HepG2 (cell line): Measurements from ENCODE around the gene CRHR1. TPM values are rescaled to one million over a fixed set of nuclear protein-coding genes. Genes with fewer than 3 reads are reported as not detected.

ENCODE experiments used
- ATAC-seq: fragments of 200-7000 bp; cut with Tn5 transposase; 3 replicates; pipeline ENCODE4 v1.9.1; 2020; ENCODE audit warnings: mild to moderate bottlenecking, moderate library complexity
- BruUV-seq: library from RNA; stranded (reverse); fragments of 400-500 nt; replicated peaks from 2 replicates; lab custom pipeline; 2021; lab: Mats Ljungman, UMichigan
- CTCF ChIA-PET: fragments of 300-600 bp; formaldehyde crosslinking; extraction: SDS; loops from one replicate; lab custom pipeline; 2021; ENCODE audit warnings: low total read pairs, inconsistent platforms, low intra/inter-chr PET ratio; lab: Yijun Ruan, JAX
- POLR2A ChIA-PET: fragments of 350-600 bp; sonication (Branson Sonifier 250); formaldehyde crosslinking; loops from one replicate; lab custom pipeline; 2020; ENCODE audit warnings: antibody characterized with exemption, inconsistent platforms; lab: Yijun Ruan, JAX
- DNase-seq: peaks from one replicate; pipeline ENCODE4 v3.0.0-alpha.2; 2015; ENCODE audit warnings: low spot score
- FAIRE-seq: peaks from 3 replicates; lab custom pipeline; 2011; peaks lifted over from hg19 to GRCh38; lab: Jason Lieb, UNC
- H2AFZ ChIP-seq: one replicate; pipeline ENCODE4 v1.6.1; 2011; ENCODE audit warnings: low read length, inconsistent platforms
- H3K27ac ChIP-seq: fragments of 300-600 bp; 3 replicates; pipeline ENCODE4 v1.8.0; 2011; ENCODE audit warnings: mixed run types, mild to moderate bottlenecking, mixed read lengths, low read length, inconsistent platforms; ENCODE audit not compliant: insufficient read depth; ENCODE audit errors: extremely low read length
- H3K27me3 ChIP-seq, 2 experiments: fragments of 200-600 bp in 1 of 2; 2 replicates in 1 of 2; 3 replicates in 1 of 2; pipeline versions ENCODE4 v1.6.0 to v1.8.0; 2011; ENCODE audit warnings: low read length in 2 of 2, mild to moderate bottlenecking in 2 of 2, moderate library complexity in 2 of 2, inconsistent platforms in 1 of 2; ENCODE audit not compliant: insufficient read depth in 2 of 2, control insufficient read depth in 1 of 2
- H3K36me3 ChIP-seq, 2 experiments: fragments of 200-600 bp in 1 of 2; replicated peaks in 1 of 2; 2 replicates in 1 of 2; 3 replicates in 1 of 2; pipeline versions ENCODE4 v1.5.1 to v1.8.0; 2011; ENCODE audit warnings: low read length in 2 of 2, inconsistent platforms in 1 of 2; ENCODE audit not compliant: insufficient read depth in 2 of 2, control insufficient read depth in 1 of 2
- H3K4me1 ChIP-seq: 2 replicates; pipeline ENCODE4 v1.5.1; 2012; ENCODE audit warnings: low read length, inconsistent platforms; ENCODE audit not compliant: insufficient read depth
- H3K4me2 ChIP-seq: 2 replicates; pipeline ENCODE4 v1.6.0; 2011; ENCODE audit warnings: low read depth, low read length, inconsistent platforms
- H3K4me3 ChIP-seq, 3 experiments: fragments of 200-600 bp in 1 of 3; sonication (generic), shearing (Covaris generic) in 1 of 3; replicated peaks in 1 of 3; 2 replicates each; pipeline ENCODE4 v1.5.1; 2011 to 2016; ENCODE audit warnings: low read length in 3 of 3, inconsistent platforms in 2 of 3, low read depth in 2 of 3, mild to moderate bottlenecking in 2 of 3, control low read depth in 1 of 3, mixed read lengths in 1 of 3; ENCODE audit not compliant: insufficient read depth in 1 of 3
- H3K79me2 ChIP-seq: one replicate; pipeline ENCODE4 v1.6.1; 2011; ENCODE audit warnings: low read length, inconsistent platforms; ENCODE audit not compliant: insufficient read depth
- H3K9ac ChIP-seq: 2 replicates; pipeline ENCODE4 v1.6.0; 2011; ENCODE audit warnings: mild to moderate bottlenecking, low read depth, low read length, inconsistent platforms; ENCODE audit not compliant: insufficient read depth
- H3K9me3 ChIP-seq: 2 replicates; pipeline ENCODE4 v1.5.1; 2012; ENCODE audit warnings: mild to moderate bottlenecking, low read length
- H4K20me1 ChIP-seq: 2 replicates; pipeline ENCODE4 v1.6.0; 2011; ENCODE audit warnings: inconsistent platforms, mild to moderate bottlenecking, low read length, moderate library complexity; ENCODE audit not compliant: insufficient read depth
- EHMT2 ChIP-seq: fragments of 200-600 bp; sonication (generic); IDR thresholded peaks from 2 replicates; pipeline ENCODE4 v1.7.0; 2017; ENCODE audit warnings: antibody characterized with exemption, low read depth, low read length, borderline replicate concordance
- GPBP1L1 ChIP-seq: sonication (generic); formaldehyde crosslinking; IDR thresholded peaks from 2 replicates; pipeline ENCODE4 v1.5.0; 2020; ENCODE audit warnings: mild to moderate bottlenecking, missing genetic modification reagents
- KLF6 ChIP-seq: IDR thresholded peaks from 2 replicates; pipeline ENCODE4 v1.8.0; 2016; ENCODE audit warnings: missing biosample characterization, missing genetic modification reagents
- SMYD3 ChIP-seq: sonication (generic); formaldehyde crosslinking; IDR thresholded peaks from 2 replicates; pipeline ENCODE4 v1.8.1; 2023; ENCODE audit warnings: mild to moderate bottlenecking, missing genetic modification reagents
- TERF1 ChIP-seq: sonication (generic); formaldehyde crosslinking; IDR thresholded peaks from 2 replicates; pipeline ENCODE4 v1.8.0; 2022; ENCODE audit warnings: mild to moderate bottlenecking, missing genetic modification reagents, moderate library complexity
- THAP7 ChIP-seq: sonication (generic); formaldehyde crosslinking; IDR thresholded peaks from 2 replicates; pipeline ENCODE4 v1.8.1; 2023; ENCODE audit warnings: mild to moderate bottlenecking, missing genetic modification reagents
- TRIM24 ChIP-seq: sonication (generic); formaldehyde crosslinking; IDR thresholded peaks from 2 replicates; pipeline ENCODE4 v1.8.0; 2022; ENCODE audit warnings: mild to moderate bottlenecking, missing genetic modification reagents
- ZNF12 ChIP-seq: sonication (generic); formaldehyde crosslinking; IDR thresholded peaks from 2 replicates; pipeline ENCODE4 v1.5.0; 2020; ENCODE audit warnings: missing genetic modification reagents
- ZNF768 ChIP-seq: sonication (generic); formaldehyde crosslinking; IDR thresholded peaks from 2 replicates; pipeline ENCODE4 v1.4.0; 2020; ENCODE audit warnings: missing genetic modification reagents
- ZNF777 ChIP-seq: sonication (generic); formaldehyde crosslinking; IDR thresholded peaks from 2 replicates; pipeline ENCODE4 v1.4.0; 2020; ENCODE audit warnings: missing genetic modification reagents
- WGBS: methylation state at CpG from one replicate; pipeline ENCODE4 v1.1.6; 2017; ENCODE audit warnings: low lambda C conversion rate; 5-methylcytosine and 5-hydroxymethylcytosine counted together
- in situ Hi-C: cut with HindIII; loops from 2 replicates; pipeline ENCODE4 v1.10.0; 2017; ENCODE audit warnings: low pct_unique_long_range_greater_than_20kb; ENCODE audit not compliant: extremely low pct_ligation_motif_present
- intact Hi-C: fragments of 100-400 bp; cut with micrococcal nuclease; formaldehyde crosslinking; loops from one replicate; pipeline ENCODE4 v1.10.0; 2022; ENCODE audit not compliant: unreplicated experiment
- polyA plus RNA-seq, 8 experiments: library from polyadenylated mRNA; depleted of rRNA in 3 of 8; stranded (reverse) in 7 of 8; unstranded in 1 of 8; fragments of >200 nt; fragmentation: Illumina TruSeq in 4 of 8; extraction: Trizol in 4 of 8; gene quantifications; 2 replicates each; pipeline versions ENCODE4 v1.2.1 to v1.2.3, GENCODE V29; 2011 to 2016; ENCODE audit warnings: low read depth in 4 of 8, missing spikeins in 1 of 8, mixed read lengths in 1 of 8; ENCODE audit not compliant: insufficient read depth in 1 of 8
- total RNA-seq, 5 experiments: library from RNA; depleted of rRNA; stranded (reverse); fragments of >200 nt; fragmentation: Illumina TruSeq; extraction: Trizol; gene quantifications; 2 replicates each; pipeline ENCODE4 v1.2.3, GENCODE V29; 2016; ENCODE audit warnings: low read depth in 1 of 5

The CRHR1 gene
- total and polyA plus RNA-seq, 2 of the 13 experiments (the other 11 are each of a cell fraction or from before 2014, with no cell fraction given): not detected

- H3K9me3 ChIP-seq: no peaks in the 10 kb centered on the region
- no peak overlapping the region for H3K4me3 ChIP-seq
- no peak for TF ChIP-seq EHMT2
- TF ChIP-seq ZNF768 (CRISPR knock-in tag): no peak
- TF ChIP-seq KLF6: no peak
- TF ChIP-seq TERF1 (CRISPR knock-in tag): no peak
- no peak for TF ChIP-seq SMYD3 (CRISPR knock-in tag)
- no peak for TF ChIP-seq ZNF12 (CRISPR knock-in tag)
- no peak for TF ChIP-seq GPBP1L1 (CRISPR knock-in tag)
- TF ChIP-seq TRIM24 (CRISPR knock-in tag): no peak
- no peak for TF ChIP-seq THAP7 (CRISPR knock-in tag)
- TF ChIP-seq ZNF777 (CRISPR knock-in tag): no peak
- peaks cover 23% of the 10 kb centered on the region for H3K4me1 ChIP-seq
- ATAC-seq (no peak), FAIRE-seq (no peak), DNase-seq (no peak)
- H3K79me2 ChIP-seq: no peaks in the 10 kb centered on the region
- peaks cover 7 to 57% of the 10 kb centered on the region in 2 experiments for H3K27me3 ChIP-seq
- no peaks in the 10 kb centered on the region for H3K36me3 ChIP-seq
- in situ Hi-C loops: no loop called here
- intact Hi-C loops: no loop called here
- no peak overlapping the region for H3K4me2 ChIP-seq
- H2AFZ ChIP-seq: no peak overlapping the region
- no peaks in the 10 kb centered on the region for H4K20me1 ChIP-seq
- WGBS: 46% methylated on average over 22 of the region's 22 CpGs
- no peak overlapping the region for H3K27ac ChIP-seq
- POLR2A ChIA-PET: no interaction called here
- no TSS peak for BruUV-seq
- H3K9ac ChIP-seq: no peak overlapping the region
- CTCF ChIA-PET: no interaction called here
These were observed 29.1 kb downstream of the CRHR1 start for GRCh38 chr17:45813048-45813725.
